ENCODE data around the gene WDFY4.

WDFY4 gene

DNA sequence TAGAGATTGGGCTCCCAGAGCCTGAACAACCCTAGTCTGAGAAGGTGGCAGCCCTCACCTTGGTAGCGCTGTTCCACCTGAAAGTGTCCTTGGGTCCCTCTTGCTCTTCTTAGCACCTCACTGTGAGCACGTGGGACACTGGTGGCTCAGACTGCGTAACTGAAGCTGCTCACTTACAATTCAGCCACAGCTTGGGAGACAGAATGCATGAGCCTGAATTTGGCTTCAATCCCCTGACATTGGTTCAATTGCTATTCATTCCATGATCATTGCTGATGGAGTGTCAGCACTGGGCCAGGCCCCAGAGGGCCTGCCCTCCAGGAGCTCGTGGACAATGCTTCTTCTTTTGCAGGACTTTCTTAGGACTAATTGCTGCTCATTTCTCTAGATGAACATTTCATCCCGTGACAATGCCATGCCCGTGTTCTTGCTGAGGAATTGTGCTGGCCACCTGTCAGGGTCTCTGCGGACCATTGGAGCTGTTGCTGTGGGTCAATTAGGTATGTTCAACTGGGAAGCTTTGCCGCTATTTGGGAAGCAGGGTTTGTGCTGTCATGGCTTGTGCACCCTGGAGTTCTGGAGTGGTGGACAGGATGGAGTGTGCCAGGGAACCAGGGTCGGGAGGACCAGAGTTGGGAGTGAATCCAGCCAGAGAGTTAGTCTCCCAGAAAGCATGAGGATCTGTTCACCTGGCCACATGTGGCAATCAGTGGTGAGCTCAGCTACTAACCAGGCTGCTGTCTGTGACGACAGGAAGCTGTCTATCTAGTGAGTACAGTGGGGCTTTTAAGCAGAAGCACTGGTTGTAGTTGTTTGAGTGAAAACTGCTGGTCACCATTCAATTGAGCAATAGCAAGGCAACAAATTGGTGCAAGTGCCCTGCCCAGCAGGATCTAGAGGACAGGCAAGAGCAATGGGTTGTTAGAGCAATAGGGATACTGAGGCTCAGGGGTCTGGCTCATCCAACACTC lies 105.1 kb downstream of the WDFY4 start:
- Histone ChIP-seq H3K9ac (ENCODE audit: low read length) (no peak overlapping the region), H3K18ac (ENCODE audit: low read length) (no peak overlapping the region), H3K4ac (ENCODE audit: low read depth, low read length) (no peak overlapping the region), H4K5ac (ENCODE audit: low read length) (no peak overlapping the region), H3K4me3 (ENCODE audit: low read length) (no peak overlapping the region), H3K56ac (ENCODE audit: low read length) (no peak overlapping the region), H3K4me2 (ENCODE audit: low read length) (no peak overlapping the region), H3K27me3 (ENCODE audit: insufficient read depth, low read length, poor library complexity) (no peaks in the 10 kb centered on the region), H3K79me2 (ENCODE audit: control insufficient read depth, insufficient read depth, low read length) (no peaks in the 10 kb centered on the region), H2BK120ac (ENCODE audit: low read depth, low read length) (no peak overlapping the region), H3K27ac (ENCODE audit: low read depth, low read length) (no peak overlapping the region), H4K8ac (ENCODE audit: low read depth, low read length) (no peak overlapping the region), H2BK5ac (ENCODE audit: low read length) (no peak overlapping the region), H3K79me1 (ENCODE audit: low read length) (no peaks in the 10 kb centered on the region), H3K23ac (ENCODE audit: low read length) (no peak overlapping the region), H3K36me3 (ENCODE audit: control insufficient read depth, insufficient read depth, low read length) (no peaks in the 10 kb centered on the region), H2AK5ac (ENCODE audit: low read length) (no peak overlapping the region), H3K4me1 (ENCODE audit: control insufficient read depth, low read depth, low read length) (no peaks in the 10 kb centered on the region), H2BK15ac (replicated peaks; ENCODE audit: low read depth) (no peak overlapping the region)
- no CpG with 5 or more reads among the region's 10 CpGs for whole genome bisulfite sequencing (ENCODE audit: extremely low coverage, insufficient coverage, low lambda C conversion rate)
- no peak for DNase-seq

DNA sequence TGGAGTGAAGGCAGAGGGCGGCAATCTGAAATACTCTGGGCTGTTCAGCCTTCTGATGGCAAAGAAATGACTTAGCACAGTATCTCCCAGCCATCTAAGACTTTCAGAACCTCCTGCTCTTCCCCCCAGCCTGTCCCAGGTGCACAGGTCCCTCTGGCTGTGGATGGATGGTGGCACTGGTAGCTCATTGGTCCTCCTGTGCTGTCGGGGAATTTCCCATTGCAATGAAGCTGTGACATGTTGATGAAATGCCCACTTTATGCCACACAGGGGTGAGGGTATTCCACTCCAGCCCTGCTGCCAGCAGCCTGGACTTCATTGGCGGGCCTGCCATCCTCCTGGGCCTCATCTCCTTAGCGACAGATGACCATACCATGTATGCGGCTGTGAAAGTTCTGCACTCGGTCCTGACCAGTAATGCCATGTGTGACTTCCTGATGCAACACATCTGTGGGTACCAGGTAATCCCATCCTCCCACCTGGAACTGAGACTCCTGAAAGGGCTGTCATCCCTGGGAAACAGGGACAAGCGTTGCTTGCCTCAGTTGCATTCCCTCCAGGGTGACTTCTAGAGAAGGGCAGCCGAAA lies 105.9 kb downstream of the WDFY4 start:
- H3K4me3 ChIP-seq (ENCODE audit: low read length): no peak overlapping the region
- no CpG with 5 or more reads among the region's 8 CpGs for WGBS (ENCODE audit: extremely low coverage, insufficient coverage, low lambda C conversion rate)
- H3K4ac ChIP-seq (ENCODE audit: low read depth, low read length): no peak overlapping the region

DNA sequence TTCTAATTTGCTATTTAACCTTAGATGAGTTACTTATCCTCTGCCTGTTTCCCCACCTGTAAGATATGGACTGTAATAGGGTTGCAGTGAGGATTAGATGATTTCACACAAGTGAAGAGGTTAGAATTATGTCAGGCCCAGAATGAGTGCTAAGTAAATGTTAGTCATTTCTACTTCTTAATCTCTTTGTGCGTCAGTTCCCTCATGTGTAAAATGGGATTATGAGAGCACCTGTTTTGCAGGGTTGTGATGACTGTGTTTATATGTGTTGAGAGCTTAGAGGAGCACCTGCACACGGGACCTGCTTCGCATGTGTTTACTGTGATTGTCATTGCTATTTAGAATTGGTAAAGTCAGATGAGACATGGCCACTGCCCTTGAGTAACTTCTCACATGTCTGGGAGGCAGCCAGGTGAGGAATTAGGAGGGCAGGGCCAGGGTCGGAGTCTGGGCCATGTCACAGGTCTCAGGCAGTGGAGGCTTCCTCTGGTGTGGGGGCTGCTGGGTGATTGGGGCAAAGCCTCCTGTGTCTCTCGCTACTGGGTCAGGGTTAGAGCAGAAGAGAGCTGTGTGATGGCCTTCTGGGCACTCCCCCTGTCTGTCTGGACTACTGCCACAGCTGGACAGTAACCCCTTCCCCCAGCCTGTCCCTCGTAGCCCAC lies 106.7 kb downstream of the WDFY4 start:
- H2BK120ac ChIP-seq (ENCODE audit: low read depth, low read length): no peak overlapping the region
- no peak for DNase-seq

More for the DNA sequence above, 105.9 kb downstream of the WDFY4 start:
- no peaks in the 10 kb centered on the region for H3K4me1 ChIP-seq (ENCODE audit: control insufficient read depth, low read depth, low read length)
- no peak overlapping the region for H3K18ac ChIP-seq (ENCODE audit: low read length)
- H4K5ac ChIP-seq (ENCODE audit: low read length): no peak overlapping the region
- no peak overlapping the region for H3K9ac ChIP-seq (ENCODE audit: low read length)
- H3K4me2 ChIP-seq (ENCODE audit: low read length): no peak overlapping the region
- no peaks in the 10 kb centered on the region for H3K27me3 ChIP-seq (ENCODE audit: insufficient read depth, low read length, poor library complexity)
- DNase-seq: no peak
- no peak overlapping the region for H3K27ac ChIP-seq (ENCODE audit: low read depth, low read length)
- no peak overlapping the region for H2BK5ac ChIP-seq (ENCODE audit: low read length)
- no peak overlapping the region for H4K8ac ChIP-seq (ENCODE audit: low read depth, low read length)
- H3K79me1 ChIP-seq (ENCODE audit: low read length): no peaks in the 10 kb centered on the region
- H3K79me2 ChIP-seq (ENCODE audit: control insufficient read depth, insufficient read depth, low read length): no peaks in the 10 kb centered on the region
- H3K23ac ChIP-seq (ENCODE audit: low read length): no peak overlapping the region
- H3K36me3 ChIP-seq (ENCODE audit: control insufficient read depth, insufficient read depth, low read length): no peaks in the 10 kb centered on the region
- no peak overlapping the region for H2BK120ac ChIP-seq (ENCODE audit: low read depth, low read length)
- H2BK15ac ChIP-seq (replicated peaks; ENCODE audit: low read depth): no peak overlapping the region
- no peak overlapping the region for H2AK5ac ChIP-seq (ENCODE audit: low read length)
- no peak overlapping the region for H3K56ac ChIP-seq (ENCODE audit: low read length)

DNA sequence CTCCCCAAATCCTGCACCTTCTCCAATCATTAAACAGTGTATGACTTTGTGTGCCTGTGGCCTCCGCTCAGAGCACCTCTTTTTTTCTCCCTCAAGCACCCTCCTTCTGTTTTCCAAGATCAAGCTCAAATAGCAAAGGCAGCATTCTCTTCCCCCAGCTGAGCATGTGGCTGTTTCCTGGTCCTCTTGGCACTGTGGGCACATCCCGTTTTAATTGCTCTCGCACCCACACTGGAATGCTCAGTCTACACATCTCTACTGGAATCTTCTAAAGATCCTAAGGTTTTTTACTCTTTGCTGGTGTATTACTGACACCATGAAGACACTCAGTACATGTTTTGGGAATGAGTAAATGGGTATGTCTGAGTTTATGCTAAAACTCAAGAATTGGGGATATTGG lies 107.4 kb downstream of the WDFY4 start:
- Histone ChIP-seq H3K27ac (ENCODE audit: low read depth, low read length) (no peak overlapping the region), H3K4me2 (ENCODE audit: low read length) (no peak overlapping the region), H3K4ac (ENCODE audit: low read depth, low read length) (no peak overlapping the region), H2BK5ac (ENCODE audit: low read length) (no peak overlapping the region), H3K79me1 (ENCODE audit: low read length) (no peaks in the 10 kb centered on the region), H3K27me3 (ENCODE audit: insufficient read depth, low read length, poor library complexity) (no peaks in the 10 kb centered on the region), H2AK5ac (ENCODE audit: low read length) (no peak overlapping the region), H3K18ac (ENCODE audit: low read length) (no peak overlapping the region), H3K56ac (ENCODE audit: low read length) (no peak overlapping the region), H2BK120ac (ENCODE audit: low read depth, low read length) (no peak overlapping the region), H3K4me3 (ENCODE audit: low read length) (no peak overlapping the region), H4K8ac (ENCODE audit: low read depth, low read length) (no peak overlapping the region), H3K36me3 (ENCODE audit: control insufficient read depth, insufficient read depth, low read length) (no peaks in the 10 kb centered on the region), H3K23ac (ENCODE audit: low read length) (no peak overlapping the region), H3K9ac (ENCODE audit: low read length) (no peak overlapping the region), H4K5ac (ENCODE audit: low read length) (no peak overlapping the region), H3K79me2 (ENCODE audit: control insufficient read depth, insufficient read depth, low read length) (no peaks in the 10 kb centered on the region), H2BK15ac (replicated peaks; ENCODE audit: low read depth) (no peak overlapping the region), H3K4me1 (ENCODE audit: control insufficient read depth, low read depth, low read length) (no peaks in the 10 kb centered on the region)
- WGBS (ENCODE audit: extremely low coverage, insufficient coverage, low lambda C conversion rate): no CpG with 5 or more reads among the region's 3 CpGs
- DNase-seq: no peak

More for the DNA sequence above, 106.7 kb downstream of the WDFY4 start:
- Histone ChIP-seq H4K8ac (ENCODE audit: low read depth, low read length) (no peak overlapping the region), H3K56ac (ENCODE audit: low read length) (no peak overlapping the region), H3K9ac (ENCODE audit: low read length) (no peak overlapping the region), H2BK15ac (replicated peaks; ENCODE audit: low read depth) (no peak overlapping the region), H3K79me1 (ENCODE audit: low read length) (no peaks in the 10 kb centered on the region), H4K5ac (ENCODE audit: low read length) (no peak overlapping the region), H3K36me3 (ENCODE audit: control insufficient read depth, insufficient read depth, low read length) (no peaks in the 10 kb centered on the region), H3K4me3 (ENCODE audit: low read length) (no peak overlapping the region), H3K4me1 (ENCODE audit: control insufficient read depth, low read depth, low read length) (no peaks in the 10 kb centered on the region), H3K4me2 (ENCODE audit: low read length) (no peak overlapping the region), H2BK5ac (ENCODE audit: low read length) (no peak overlapping the region), H3K4ac (ENCODE audit: low read depth, low read length) (no peak overlapping the region), H3K18ac (ENCODE audit: low read length) (no peak overlapping the region), H3K27me3 (ENCODE audit: insufficient read depth, low read length, poor library complexity) (no peaks in the 10 kb centered on the region), H3K79me2 (ENCODE audit: control insufficient read depth, insufficient read depth, low read length) (no peaks in the 10 kb centered on the region), H2AK5ac (ENCODE audit: low read length) (no peak overlapping the region), H3K23ac (ENCODE audit: low read length) (no peak overlapping the region), H3K27ac (ENCODE audit: low read depth, low read length) (no peak overlapping the region)
- WGBS (ENCODE audit: extremely low coverage, insufficient coverage, low lambda C conversion rate): no CpG with 5 or more reads among the region's 6 CpGs

DNA sequence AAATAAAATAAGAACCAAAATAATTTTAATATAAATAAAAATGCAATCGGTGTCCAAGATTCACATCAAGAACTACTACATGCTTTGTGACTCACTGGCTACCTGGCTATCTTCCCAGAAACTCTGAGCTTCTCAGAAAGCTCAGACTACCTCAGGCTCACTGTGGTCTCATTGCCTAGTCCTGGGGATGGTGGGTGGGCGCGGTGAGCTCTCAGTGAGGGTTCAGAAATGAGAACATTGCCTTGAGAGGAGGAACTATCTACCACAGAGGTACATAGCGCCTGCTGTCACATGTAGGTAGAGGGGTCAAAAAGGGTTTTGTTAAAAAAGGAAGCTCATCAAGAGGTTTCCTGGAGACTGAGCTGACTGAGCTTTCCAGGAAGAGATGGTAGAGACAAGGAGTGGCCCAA lies 108.0 kb downstream of the WDFY4 start:
- Histone ChIP-seq H3K56ac (ENCODE audit: low read length) (no peak overlapping the region), H2BK5ac (ENCODE audit: low read length) (no peak overlapping the region), H3K23ac (ENCODE audit: low read length) (no peak overlapping the region), H2AK5ac (ENCODE audit: low read length) (no peak overlapping the region), H3K4ac (ENCODE audit: low read depth, low read length) (no peak overlapping the region), H3K4me1 (ENCODE audit: control insufficient read depth, low read depth, low read length) (no peaks in the 10 kb centered on the region), H2BK15ac (replicated peaks; ENCODE audit: low read depth) (no peak overlapping the region), H3K9ac (ENCODE audit: low read length) (no peak overlapping the region), H3K79me1 (ENCODE audit: low read length) (no peaks in the 10 kb centered on the region), H3K79me2 (ENCODE audit: control insufficient read depth, insufficient read depth, low read length) (no peaks in the 10 kb centered on the region), H2BK120ac (ENCODE audit: low read depth, low read length) (no peak overlapping the region), H4K8ac (ENCODE audit: low read depth, low read length) (no peak overlapping the region), H3K18ac (ENCODE audit: low read length) (no peak overlapping the region), H3K4me3 (ENCODE audit: low read length) (no peak overlapping the region), H4K5ac (ENCODE audit: low read length) (no peak overlapping the region), H3K27ac (ENCODE audit: low read depth, low read length) (no peak overlapping the region), H3K4me2 (ENCODE audit: low read length) (no peak overlapping the region), H3K36me3 (ENCODE audit: control insufficient read depth, insufficient read depth, low read length) (no peaks in the 10 kb centered on the region), H3K27me3 (ENCODE audit: insufficient read depth, low read length, poor library complexity) (no peaks in the 10 kb centered on the region)
- no peak for DNase-seq
- no CpG with 5 or more reads among the region's 4 CpGs for WGBS (ENCODE audit: extremely low coverage, insufficient coverage, low lambda C conversion rate)

All from mesendoderm (in vitro differentiated cells).